Vagina (tissue), 2 donors: Measurements from ENCODE around the gene S100PBP.
"Not testable (repeated sequence)": the region's sequence is repeated elsewhere in the genome, so short reads cannot be mapped to it uniquely, and the experiment has no call there.

ENCODE experiments used
- CTCF ChIP-seq, 3 experiments: fragments of 450-650 bp in 2 of 3; fragments of 200-600 bp in 1 of 3; sonication (generic) in 1 of 3; IDR thresholded peaks; one replicate each; pipeline ENCODE4 v1.5.1; 2017 to 2019; ENCODE audit warnings: antibody characterized with exemption in 3 of 3, mild to moderate bottlenecking in 2 of 3, moderate library complexity in 2 of 3
- POLR2A ChIP-seq, 2 donors: fragments of 450-650 bp; IDR thresholded peaks; one replicate each; pipeline ENCODE4 v1.6.1; 2017; ENCODE audit warnings: antibody characterized with exemption in 2 of 2, mild to moderate bottlenecking in 2 of 2, moderate library complexity in 2 of 2

GRCh38 chr1:32795763-32796162, 21.7 kb upstream of the S100PBP start:
- TF ChIP-seq POLR2A, CTCF (IDR thresholded peaks at IDR 0.05): not testable (repeated sequence)
